AG09309 (cell line): ENCODE measurements around the gene SSNA1.

Source experiments
- DNase-seq: peaks from one replicate; pipeline ENCODE4 v3.0.0-alpha.2; 2010; ENCODE audit warnings: low read depth
- H3K4me3 ChIP-seq: 2 replicates; pipeline ENCODE4 v1.5.1; 2011; ENCODE audit warnings: mild to moderate bottlenecking, low read depth, low read length, moderate library complexity; ENCODE audit not compliant: control insufficient read depth
- TF ChIP-seq, protein P1 (sequence below): IDR thresholded peaks from 2 replicates; pipeline ENCODE4 v1.5.1; 2011; ENCODE audit warnings: mild to moderate bottlenecking, low read depth, low read length, inconsistent platforms; ENCODE audit not compliant: insufficient read depth, control insufficient read depth; ENCODE audit errors: missing control alignments

SSNA1 gene

DNA sequence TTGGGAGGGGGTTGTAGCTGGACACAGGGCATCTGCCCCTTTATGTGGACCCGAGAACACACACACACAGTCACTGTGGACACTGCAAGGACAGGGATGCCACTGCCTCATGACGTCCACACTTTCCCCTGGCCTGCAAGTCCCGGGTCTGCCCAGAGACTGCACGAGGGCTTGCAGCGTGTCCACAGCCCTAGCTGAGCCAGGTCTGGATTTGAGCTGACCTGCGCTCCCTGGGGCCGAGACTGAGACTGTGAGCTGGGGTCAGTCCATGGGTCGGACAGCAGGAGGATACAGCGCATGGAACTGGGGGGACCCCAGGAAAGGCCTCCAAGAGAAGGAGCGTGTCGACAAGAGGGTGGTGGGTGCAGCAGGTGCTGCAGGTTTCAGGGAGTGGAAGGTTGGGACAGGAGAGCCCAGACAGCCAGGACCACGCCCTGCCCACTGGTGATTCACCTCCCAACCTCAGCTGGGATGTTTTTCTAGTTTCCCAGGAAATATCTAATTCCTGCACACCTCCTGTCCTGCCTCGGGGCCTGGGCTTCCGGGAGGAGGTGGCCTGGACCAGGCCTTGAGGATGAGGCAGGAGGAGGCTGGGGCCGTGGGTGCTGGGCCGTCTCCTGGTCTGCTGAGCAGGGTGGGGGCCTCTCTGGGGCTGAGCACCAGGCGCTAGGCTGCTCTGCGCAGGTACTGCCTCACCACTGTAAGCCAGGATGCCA is 38.0 kb downstream of the SSNA1 start:
- no peak overlapping the region for H3K4me3 ChIP-seq
- TF ChIP-seq, protein P1, sequence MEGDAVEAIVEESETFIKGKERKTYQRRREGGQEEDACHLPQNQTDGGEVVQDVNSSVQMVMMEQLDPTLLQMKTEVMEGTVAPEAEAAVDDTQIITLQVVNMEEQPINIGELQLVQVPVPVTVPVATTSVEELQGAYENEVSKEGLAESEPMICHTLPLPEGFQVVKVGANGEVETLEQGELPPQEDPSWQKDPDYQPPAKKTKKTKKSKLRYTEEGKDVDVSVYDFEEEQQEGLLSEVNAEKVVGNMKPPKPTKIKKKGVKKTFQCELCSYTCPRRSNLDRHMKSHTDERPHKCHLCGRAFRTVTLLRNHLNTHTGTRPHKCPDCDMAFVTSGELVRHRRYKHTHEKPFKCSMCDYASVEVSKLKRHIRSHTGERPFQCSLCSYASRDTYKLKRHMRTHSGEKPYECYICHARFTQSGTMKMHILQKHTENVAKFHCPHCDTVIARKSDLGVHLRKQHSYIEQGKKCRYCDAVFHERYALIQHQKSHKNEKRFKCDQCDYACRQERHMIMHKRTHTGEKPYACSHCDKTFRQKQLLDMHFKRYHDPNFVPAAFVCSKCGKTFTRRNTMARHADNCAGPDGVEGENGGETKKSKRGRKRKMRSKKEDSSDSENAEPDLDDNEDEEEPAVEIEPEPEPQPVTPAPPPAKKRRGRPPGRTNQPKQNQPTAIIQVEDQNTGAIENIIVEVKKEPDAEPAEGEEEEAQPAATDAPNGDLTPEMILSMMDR, result no peak
- DNase-seq, result no peak

DNA sequence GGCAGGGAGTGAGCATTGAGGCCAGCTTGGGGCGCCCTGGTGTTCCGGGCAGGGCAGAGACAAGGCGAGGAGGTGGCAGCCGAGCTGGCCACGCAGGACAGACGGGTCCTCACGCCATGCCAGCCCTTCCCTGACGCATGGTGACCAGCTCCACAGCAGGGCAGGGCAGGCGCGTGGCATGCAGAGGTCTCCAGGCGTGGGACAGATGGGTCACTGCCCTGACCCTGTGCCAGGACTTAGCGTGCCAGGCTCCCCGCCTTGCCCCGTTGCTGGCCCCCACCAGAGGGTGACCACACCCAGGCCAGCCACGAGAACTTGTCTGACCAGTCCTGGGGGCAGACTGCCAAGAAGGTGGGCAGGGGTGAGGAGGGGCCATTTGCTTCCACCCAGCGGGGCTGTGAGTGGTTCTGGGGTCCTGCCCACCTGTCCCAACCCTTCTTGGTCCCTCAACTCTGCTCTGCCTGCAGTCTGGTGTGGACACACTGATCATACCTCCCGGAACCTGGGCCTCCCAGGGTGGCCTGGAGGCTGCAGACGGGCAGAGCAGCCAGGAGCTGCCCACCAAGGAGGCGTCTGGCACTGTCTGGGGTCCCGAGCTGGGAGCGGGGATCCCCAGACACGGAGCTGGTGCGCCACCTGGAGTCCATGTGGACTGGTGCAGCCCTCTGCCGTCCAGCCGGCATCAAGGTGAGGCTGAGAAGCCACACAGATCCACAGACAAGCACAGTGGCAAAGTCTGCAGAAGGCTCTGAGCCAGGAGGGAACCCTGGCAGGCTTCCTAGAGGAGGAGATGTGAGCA is 38.8 kb downstream of the SSNA1 start, which contains the start of gene RNF224:
TSS of gene RNF224 (plus strand) at position 449 of the 799 bp plus-strand sequence. CDS start 834 bp downstream, outside the sequence.
- TF ChIP-seq, protein P1, result peak; percentile 92
- DNase-seq, result no peak
- no peak within 1 kb of the TSS for H3K4me3 ChIP-seq

- no peak for DNase-seq
- no peak overlapping the region for H3K4me3 ChIP-seq
- TF ChIP-seq, protein P1, result no peak
Observed at GRCh38 chr9:137227853-137228505, 39.5 kb downstream of the SSNA1 start.

DNA sequence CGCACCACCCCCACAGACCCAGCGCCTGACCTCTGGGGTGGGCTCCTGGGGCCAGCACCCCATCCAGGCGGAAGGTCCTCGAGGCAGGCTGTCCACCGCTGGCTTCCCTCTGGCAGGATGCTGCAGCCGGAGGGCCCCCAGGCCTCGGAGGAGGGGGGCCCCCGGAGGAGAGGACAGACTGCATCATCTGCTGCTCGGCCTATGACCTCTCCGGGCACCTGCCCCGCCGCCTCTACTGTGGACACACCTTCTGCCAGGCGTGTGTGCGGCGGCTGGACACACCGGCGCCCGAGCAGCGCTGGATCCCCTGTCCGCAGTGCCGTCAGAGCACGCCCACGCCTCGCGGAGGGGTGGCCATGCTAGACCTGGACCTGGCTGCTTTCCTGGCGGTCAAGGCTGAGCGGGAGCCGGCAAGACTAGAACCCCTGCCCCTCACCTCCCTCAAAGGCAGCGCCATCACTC is 40.1 kb downstream of the SSNA1 start:
- DNase-seq, result no peak
- no peak overlapping the region for H3K4me3 ChIP-seq
- TF ChIP-seq, protein P1, result no peak

DNA sequence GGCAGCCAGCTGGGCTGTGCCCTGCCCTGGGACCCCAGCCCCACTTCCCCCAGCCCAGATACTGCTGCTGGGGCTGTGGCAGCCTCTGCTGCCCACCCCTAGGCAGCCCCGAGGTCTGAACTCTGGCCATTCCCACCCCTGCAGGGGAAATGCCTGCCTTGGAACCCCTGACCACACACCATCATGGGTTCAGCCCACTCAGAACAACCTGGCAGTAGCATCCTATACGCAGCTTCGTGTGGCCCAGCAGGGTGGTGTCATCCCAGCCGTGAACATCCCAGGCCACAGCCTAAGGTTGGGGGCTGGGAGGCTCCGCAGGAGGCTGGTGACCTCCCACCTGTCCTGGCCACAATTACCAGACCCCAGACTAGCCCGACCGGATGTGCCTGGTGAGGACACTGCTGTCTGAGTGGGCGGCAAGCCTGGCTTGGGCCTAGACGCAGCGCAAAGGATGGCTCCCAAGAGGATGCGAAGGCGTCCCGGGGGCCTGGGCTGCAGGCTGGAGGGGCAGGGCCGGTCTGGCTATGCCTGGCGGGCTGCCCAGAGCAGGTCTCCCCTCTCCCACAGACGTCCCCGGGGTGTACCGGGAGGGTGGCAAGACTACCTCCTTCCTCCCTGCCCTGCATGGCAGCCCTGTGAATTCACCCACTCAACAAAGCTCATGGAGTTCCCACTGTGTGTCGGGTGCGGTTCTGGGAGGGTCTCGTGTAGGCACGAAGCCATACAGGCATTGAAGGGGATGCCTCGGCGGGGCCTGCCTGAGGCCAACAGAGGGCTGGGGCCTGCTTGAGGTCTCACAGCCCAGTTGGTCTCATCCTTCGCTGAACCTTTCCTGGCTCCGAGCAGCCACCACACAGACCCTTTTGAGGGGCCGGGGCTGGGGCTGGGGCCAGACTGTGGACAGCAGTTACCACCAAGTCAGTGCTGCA is 40.8 kb downstream of the SSNA1 start:
- DNase-seq, result no peak
- no peak overlapping the region for H3K4me3 ChIP-seq
- TF ChIP-seq, protein P1, result no peak
